Ovary (tissue), 3 donors: ENCODE measurements around the gene OR51D1.

Experiments used
- EP300 ChIP-seq: sonication (generic); formaldehyde crosslinking; IDR thresholded peaks from one replicate; pipeline ENCODE4 v1.6.1; 2017; ENCODE audit warnings: antibody characterized with exemption
- POLR2A ChIP-seq: fragments of 450-650 bp; IDR thresholded peaks from one replicate; pipeline ENCODE4 v1.6.1; 2017; ENCODE audit warnings: antibody characterized with exemption, mild to moderate bottlenecking, moderate library complexity
- TF ChIP-seq, protein P1 (sequence below), 3 donors: fragments of 450-650 bp in 2 of 3; fragments of 200-600 bp in 1 of 3; IDR thresholded peaks; one replicate each; pipeline versions ENCODE4 v1.5.1 to v1.8.0; 2016 to 2022; ENCODE audit warnings: antibody characterized with exemption in 3 of 3, mild to moderate bottlenecking in 1 of 3
- donor health status: DM: no; HTN: no; CAD: no.

DNA sequence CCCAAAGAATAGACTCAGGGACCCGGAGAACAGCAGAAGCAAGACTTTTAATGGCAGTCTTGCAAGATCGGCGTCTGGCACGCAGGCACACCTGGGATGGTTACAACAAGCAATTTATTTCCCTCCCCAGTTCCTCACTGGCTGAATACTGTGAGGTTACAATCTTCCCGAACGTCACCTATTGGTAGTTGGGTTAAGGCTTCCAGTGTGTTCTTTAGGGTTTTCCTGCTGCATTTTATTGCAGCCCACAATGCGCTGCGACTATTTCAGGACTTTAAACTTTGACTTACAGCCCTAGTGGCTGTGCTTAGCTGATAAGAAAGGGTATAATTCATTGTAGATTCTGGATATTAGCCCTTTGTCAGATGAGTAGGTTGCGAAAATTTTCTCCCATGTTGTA is 17.8 kb upstream of the OR51D1 start:
- TF ChIP-seq, protein P1, sequence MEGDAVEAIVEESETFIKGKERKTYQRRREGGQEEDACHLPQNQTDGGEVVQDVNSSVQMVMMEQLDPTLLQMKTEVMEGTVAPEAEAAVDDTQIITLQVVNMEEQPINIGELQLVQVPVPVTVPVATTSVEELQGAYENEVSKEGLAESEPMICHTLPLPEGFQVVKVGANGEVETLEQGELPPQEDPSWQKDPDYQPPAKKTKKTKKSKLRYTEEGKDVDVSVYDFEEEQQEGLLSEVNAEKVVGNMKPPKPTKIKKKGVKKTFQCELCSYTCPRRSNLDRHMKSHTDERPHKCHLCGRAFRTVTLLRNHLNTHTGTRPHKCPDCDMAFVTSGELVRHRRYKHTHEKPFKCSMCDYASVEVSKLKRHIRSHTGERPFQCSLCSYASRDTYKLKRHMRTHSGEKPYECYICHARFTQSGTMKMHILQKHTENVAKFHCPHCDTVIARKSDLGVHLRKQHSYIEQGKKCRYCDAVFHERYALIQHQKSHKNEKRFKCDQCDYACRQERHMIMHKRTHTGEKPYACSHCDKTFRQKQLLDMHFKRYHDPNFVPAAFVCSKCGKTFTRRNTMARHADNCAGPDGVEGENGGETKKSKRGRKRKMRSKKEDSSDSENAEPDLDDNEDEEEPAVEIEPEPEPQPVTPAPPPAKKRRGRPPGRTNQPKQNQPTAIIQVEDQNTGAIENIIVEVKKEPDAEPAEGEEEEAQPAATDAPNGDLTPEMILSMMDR (IDR thresholded peaks at IDR 0.05), result no peak
- TF ChIP-seq POLR2A (no peak), EP300 (no peak)
